ENCODE measurements around the gene RAB20.

DNA sequence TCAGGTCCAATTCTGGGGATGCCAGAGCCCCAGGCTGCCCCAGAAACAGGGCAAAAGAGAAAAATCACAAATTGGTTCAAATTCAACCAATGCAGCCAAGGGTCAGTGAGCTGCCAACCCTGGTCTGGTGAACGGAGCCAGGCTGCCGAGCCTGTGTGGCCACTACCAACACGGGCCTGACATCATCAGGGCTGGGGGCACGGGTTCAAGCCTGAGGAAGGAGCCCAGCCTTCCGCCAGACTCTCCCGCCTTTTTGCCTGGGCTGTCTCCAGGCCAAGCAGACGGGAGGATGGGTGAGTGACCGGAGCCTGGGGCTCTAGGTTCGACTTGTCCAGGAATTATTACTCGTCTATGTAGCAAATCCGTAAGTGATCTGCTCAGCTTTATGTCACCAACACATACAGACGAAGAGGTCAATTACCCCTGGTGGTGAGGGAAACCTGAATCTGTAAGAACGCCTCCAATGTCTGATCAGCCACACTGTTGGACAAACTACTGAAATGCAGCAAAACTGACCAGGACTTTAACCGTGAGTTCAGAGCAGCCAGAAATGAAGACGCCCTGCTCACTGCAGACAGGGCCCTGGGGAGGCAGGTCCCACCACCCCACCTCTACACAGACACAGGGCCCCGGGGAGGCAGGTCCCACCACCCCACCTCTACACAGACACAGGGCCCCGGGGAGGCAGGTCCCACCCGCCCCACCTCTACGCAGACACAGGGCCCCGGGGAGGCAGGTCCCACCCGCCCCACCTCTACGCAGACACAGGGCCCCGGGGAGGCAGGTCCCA, 31.8 kb downstream of the RAB20 start:
- TF ChIP-seq TAF1 (IDR thresholded peaks at IDR 0.05; ENCODE audit: control insufficient read depth, extremely low read depth, insufficient read depth, low read length, severe bottlenecking) (no peak), ZBTB49 (CRISPR knock-in tag; IDR thresholded peaks at IDR 0.05; ENCODE audit: borderline replicate concordance) (no peak), CBX2 (IDR thresholded peaks at IDR 0.05; ENCODE audit: insufficient read depth, low read length, poor library complexity, severe bottlenecking) (no peak), ZNF280A (IDR thresholded peaks at IDR 0.05; ENCODE audit: low read depth, partially characterized antibody) (no peak), CTCF (IDR thresholded peaks at IDR 0.05 in 2 of 3, conservative IDR thresholded peaks at IDR 0.05 in 1 of 3; ENCODE audit: insufficient read depth in 2 of 3, low read depth in 1 of 3, low read length in 3 of 3) (no peak), ZNF583 (CRISPR knock-in tag; IDR thresholded peaks at IDR 0.05) (no peak), RAD21 (CRISPR knock-in tag; conservative IDR thresholded peaks at IDR 0.05 in 1 of 2, IDR thresholded peaks at IDR 0.05 in 1 of 2) (no peak), SP2 (IDR thresholded peaks at IDR 0.05; ENCODE audit: extremely low read depth, low read depth, low read length, poor library complexity, severe bottlenecking) (no peak), RAD51 (IDR thresholded peaks at IDR 0.05; ENCODE audit: borderline replicate concordance, low read depth) (no peak), ZNF347 (CRISPR knock-in tag; IDR thresholded peaks at IDR 0.05; ENCODE audit: low read depth) (no peak), ZBTB33 (CRISPR knock-in tag; IDR thresholded peaks at IDR 0.05) (no peak), PURB (CRISPR knock-in tag; IDR thresholded peaks at IDR 0.05; ENCODE audit: low read depth) (no peak)
